GM18520 (cell line): Measurements from ENCODE around the gene CEP350.
"Not testable (repeated sequence)": the region's sequence is repeated elsewhere in the genome, so short reads cannot be mapped to it uniquely, and the experiment has no call there.

ENCODE experiments used
- ATAC-seq: cut with Tn5 transposase; IDR thresholded peaks from one replicate; pipeline ENCODE4 v1.9.1; 2021; ENCODE audit not compliant: unreplicated experiment

CEP350 gene

DNA sequence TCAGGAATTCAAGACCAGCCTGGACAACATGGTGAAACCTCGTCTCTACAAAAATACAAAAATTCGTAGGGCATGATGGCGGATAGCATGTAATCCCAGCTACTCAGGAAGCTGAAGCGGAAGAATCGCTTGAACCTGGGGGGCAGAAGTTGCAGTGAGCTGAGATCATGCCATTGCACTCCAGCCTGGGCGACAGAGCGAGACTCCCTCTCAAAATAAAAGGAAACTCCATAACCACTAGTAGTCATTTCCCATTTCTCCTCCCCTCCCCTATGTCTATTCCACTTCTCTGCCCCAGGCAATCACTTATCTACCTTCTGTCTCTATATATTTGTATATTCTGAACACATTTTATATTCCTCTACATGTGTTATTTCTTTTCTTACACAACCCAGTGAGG lies 4.0 kb upstream of the CEP350 start:
- no peak for ATAC-seq

DNA sequence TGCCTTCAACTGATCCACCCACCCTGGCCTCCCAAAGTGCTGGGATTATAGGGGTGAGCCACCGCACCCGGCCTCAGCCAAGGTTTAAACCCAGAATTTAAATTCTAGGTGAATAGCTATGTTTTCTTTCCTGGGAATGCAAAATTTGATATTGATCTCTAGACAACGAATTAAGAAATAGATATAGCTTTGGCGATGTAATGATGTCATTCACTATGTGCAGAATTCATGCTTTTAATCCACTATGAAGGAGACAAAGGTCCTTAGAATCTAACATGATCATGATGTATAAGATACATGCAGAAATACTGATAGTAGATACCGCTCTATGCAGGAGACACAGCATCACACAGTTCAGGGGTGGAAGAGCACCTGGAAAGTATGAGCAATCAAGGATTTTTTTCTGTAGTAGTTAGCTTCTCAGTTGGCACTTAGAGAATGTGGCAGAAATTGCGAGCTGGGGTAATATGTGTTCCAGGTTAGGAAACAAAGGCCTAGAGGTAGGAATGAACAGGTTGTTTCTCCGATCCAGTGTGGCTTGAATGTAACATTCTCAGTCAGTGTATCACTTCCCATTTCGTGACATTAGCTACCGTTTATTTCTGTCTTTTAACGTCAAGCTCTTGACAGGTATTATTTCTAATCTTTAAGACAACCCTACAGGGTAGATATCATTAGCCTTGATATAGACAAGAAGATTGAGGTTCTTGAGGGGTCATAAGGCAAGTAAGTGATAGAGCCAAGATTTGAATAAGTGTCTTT lies 3.0 kb upstream of the CEP350 start:
- ATAC-seq = no peak

DNA sequence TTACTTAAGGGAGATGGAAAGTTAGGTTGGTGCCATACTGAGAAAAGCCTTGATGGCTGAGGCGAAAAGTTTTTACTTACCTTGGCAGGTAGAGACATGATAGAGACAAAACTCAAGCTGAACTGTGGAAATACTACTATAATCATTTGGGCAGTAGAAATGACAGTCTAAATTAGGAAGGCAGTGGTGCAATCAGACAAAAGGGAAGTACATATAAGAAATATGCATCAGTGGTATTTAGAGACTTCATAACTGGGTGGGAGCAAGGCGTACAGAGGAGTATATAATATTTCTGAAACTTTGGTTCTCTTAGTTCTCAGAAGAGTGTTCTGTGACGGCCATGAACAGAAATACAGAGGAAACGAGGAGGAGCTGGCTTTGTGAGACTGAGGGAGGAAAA lies 2.4 kb upstream of the CEP350 start:
- no peak for ATAC-seq

DNA sequence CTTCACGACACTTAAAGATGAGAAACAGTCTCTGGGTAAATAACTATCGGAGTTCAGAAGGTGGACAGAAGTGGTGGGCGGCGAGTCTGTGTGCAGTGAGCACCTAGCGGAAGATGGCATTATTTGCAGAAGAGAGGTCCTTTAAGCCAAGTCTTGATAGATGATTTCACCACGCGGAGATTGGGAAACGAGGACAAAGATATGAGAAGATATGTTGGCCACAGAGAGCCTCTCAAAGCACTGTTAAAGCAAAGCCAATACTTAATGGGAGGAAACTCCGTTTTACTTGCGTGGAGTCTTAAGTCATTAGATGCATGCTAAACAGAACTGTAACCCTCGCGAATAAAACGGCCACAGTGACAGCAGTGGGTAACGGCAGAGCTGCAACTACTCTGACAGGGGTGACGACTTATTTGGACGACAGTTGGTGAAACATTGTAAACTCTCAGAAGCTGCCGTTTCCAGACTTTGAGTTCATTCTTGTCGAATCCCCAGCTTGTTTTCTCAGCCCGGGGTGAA lies 577 bp upstream of the CEP350 start:
- no peak for ATAC-seq

DNA sequence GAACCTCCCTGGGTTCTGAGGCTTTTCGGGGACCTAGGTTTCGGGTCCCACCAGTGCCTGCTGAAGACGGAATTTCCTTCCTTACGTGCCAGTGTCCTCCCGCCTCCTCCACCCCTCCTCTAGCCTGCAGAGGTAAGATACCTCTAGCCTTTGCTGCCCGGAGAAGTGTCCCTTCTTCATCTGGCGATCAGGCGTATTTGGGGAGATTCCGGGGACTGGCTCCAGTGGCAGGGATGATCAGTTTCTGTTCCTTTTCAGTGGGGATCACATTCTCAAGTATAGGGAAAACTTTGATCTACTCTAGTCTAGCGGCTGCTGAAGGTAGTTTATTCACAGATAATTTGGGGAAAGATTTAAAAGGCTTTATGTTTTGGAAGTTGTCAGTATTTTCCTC lies 674 bp downstream of the CEP350 start:
- no peak for ATAC-seq

DNA sequence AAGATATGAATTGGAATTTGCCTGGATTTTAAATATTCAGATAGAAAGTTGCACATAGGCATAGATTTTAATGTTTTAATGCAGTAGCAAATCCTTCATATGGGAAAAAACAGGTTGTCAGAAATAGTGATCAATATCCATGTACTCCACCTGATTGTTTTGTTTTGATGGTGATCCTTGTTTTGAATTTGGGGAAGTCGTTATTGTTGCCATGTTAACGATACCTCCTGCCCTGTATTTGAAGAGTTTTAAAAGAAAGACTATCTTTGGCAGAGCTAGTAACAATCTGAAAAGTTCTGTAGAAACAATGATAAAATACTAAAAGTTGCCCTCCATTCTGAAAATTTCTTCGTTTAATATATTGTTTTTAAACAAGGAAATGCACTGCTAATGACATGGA lies 1.1 kb downstream of the CEP350 start:
- ATAC-seq = no peak

DNA sequence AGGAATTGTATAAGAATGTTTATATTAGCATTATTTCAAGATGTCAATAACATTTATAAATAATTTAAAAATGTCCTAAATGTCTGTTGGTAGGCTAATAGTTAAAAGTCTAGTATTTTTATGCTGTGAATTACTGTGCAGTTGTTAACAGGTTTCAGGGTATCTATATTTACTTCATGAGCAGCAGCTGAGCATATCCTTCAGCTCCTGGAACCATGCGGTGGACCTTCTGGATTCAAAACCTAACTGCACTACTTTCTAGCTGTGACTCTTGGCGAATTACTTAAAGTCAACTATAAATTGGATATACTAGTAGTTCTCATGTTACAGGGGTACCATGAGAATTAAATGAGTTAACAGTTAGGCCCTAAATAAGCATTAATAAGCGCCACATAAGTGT lies 3.7 kb downstream of the CEP350 start:
- no peak for ATAC-seq

DNA sequence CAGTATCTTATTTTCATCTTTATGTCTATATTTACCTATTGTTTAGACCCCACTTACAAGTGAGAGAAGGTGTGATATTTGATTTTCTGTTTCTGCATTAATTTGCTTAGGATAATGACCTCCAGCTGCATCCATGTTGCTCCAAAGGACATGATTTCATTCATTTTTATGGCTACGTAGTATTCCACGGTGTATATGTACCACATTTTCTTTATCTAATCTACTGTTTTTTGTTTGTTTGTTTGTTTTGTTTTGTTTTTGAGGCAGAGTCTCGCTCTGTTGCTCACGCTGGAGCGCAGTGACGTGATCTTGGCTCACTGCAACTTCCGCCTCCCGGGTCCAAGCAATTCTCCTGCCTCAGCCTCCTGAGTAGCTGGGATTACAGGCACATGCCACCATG lies 7.6 kb downstream of the CEP350 start:
- not testable (repeated sequence) for ATAC-seq

DNA sequence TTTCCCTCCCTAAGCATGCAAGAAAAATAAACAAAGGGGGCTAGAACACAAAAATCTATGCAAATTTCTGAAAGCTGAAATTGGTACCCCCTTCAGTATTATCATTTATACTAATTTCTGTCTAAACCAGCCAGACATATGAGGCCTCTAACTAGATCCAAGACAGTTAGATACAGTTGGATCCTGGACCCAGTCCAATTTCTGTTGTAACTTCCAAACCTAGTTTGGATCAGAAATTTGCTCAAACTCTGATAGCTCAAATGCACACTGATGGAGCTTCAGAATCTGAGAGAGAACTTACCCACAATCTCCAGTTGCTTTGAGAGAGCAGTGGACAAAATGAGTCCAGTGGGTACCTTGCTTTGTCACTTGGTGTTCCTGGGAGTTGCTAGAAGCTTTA lies 11.9 kb downstream of the CEP350 start:
- no peak for ATAC-seq

DNA sequence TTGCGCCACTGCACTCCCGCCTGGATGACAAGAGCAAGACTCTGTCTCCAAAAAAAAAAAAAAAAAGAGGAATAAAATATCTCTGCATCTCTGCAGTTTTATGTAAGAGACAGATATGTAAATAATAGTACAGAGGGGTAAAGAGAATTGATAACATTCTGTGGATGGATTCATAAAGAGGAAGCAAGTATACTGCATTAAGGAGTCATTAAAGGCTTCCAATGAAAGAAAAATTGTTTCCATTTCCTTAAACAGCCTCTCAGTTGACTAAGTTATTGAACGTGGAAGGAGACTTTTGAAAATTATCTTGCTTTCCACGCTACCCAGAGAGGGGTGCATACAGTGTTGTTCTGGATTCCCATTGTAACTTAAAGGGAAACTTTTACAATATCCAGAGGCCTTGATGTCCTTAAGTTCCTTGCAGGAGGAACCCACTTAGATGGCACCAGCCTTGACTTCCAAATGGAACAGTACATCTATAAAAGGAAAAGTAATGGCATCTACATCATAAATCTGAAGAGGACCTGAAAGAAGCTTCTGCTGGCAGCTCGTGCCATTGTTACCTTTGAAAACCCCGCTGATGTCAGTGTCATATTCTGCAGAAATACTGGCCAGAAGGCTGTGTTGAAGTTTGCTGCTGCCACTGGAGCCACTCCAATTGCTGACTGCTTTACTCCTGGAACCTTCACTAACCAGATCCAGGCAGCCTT lies 13.8 kb downstream of the CEP350 start:
- ATAC-seq = no peak

DNA sequence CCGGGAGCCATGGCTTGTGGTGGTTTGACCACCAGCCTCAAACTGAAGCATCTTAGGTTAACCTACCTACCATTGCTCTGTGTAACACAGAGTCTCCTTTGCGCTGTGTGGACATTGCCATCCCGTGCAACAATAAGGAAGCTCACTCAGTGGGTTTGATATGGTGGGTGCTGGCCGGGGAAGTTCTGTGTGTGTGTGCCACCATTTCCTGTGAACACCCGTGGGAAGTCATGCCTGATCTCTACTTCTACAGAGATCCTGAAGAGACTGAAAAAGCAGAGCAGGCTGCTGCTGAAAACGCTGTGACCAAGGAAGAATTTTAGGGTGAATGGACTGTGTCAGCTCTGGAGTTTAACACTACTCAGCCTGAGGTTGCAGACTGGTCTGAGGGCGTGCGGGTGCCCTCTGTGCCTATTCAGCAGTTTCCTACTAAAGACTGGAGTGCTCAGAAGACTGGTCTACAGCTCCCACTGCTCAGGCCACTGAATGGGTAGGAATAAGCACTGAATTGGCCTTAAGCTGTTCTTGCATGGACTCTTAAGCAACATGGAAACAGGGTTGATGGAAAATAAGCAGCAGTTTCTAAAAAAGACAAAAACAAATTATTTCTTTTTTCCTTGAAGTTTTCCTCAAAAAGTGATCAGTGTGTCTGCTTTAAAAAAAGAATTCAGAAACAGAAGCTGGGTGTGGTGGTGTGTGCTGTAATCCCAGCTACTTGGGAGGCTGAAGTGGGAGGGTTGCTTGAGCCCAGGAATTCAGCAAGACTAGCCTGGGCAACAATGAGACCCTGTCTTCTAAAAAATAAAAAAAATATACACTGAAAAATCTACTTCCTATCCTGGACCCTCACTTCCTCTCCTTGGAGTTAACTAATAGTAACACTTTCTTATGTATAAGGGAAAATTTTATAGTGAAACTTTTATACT lies 14.6 kb downstream of the CEP350 start:
- no peak for ATAC-seq

DNA sequence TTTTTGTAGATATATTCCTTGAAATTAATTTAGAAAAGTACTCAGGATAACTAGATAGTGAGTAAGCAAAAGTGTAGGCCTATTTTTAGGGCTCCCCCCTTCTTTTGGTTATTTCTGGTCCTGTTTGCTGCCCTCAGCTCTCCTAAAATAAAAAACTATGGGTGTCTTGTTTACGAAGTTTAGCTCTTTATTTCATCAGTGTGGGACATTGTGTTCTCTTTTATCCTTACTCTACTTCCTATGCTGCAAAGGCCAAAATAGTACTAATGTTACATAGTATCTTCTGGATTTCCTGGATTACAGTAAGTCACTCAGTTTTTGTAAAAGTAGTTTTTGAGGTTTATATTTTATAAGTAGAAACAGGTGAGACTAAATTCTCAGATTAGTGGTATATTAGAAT lies 15.4 kb downstream of the CEP350 start:
- ATAC-seq = no peak

DNA sequence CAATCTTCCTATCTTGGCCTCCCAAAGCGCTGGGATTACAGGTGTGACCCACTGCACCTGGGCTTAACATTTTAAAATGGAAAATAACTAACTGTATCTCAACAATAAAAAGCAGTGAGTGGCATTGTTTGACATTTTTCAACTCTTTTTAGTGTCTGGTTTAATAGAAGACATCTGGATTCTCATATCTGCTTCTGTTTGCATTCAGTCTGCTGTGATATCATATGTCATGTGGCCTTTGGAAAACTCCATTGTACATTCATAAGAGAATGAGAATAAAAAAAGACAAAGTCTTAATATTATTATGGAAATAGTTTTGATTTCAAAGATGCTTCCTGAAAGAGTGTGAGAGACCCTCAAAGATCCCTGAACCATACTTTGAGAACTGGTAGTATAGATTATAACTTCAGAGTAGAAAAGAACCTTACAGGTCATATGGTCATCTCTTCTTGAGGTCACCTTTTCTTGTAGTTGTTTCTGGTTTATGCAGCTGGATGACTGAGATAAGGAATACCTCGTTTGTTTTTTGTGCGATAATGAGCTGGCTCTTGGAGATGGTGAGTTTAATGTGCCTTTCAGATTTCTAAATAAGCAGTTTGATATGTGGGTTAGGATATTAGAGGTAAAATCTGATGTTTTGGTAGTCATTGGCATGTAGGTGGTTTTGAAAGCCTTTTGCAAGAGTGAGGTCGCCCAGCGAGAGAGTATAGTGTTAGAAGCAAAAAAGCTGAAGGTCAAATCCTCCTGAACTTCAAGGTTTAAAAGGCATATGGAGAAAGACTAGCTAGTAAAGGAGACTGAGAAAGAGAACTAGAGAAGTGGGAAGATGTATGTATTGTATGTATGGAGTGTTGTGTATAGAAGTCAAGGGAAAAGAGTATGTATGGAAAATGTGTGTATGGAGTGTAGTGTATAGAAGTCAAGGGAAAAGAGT lies 17.2 kb downstream of the CEP350 start:
- ATAC-seq = no peak

DNA sequence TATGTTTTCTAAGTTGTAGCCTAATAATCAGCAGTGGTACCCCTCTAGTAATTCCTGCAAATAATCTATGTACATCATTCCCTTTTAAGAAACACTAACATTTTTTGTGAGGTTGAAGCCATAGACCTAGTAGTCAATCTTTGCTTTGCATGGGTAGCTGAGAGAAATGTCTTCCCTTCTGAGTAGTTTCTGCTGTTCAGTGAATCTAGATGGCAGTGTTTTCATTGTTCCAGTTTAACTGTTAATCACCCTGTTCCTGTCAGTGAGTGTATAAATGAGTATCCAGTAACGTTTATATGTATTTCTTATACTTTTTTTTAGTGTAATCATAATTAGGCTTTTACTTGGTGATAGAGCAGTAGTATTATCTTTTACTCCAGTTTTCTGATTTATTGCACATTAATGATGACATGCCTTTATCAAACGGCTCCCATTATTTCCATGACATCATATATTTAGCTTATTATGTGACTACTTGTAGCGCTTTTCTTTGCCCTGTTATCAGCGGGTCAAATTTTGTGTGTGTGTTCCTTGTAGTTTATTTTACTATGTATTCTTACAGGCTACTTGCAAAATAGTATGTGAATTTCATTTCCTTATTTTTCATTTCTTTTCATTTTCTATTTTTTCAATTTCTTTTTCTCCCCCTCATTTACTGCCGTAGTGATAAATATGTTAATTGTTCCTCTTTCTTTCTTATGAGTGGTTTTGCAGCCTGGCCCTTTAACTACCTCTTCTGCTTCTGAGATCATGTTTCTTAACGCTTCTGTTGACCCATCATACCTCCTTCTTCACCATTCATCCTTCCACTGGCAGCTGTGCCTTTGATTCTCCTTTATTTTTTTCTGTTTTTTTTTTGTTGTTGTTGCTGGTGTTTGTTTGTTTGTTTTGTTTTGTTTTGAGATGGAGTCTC lies 18.8 kb downstream of the CEP350 start:
- ATAC-seq = no peak

DNA sequence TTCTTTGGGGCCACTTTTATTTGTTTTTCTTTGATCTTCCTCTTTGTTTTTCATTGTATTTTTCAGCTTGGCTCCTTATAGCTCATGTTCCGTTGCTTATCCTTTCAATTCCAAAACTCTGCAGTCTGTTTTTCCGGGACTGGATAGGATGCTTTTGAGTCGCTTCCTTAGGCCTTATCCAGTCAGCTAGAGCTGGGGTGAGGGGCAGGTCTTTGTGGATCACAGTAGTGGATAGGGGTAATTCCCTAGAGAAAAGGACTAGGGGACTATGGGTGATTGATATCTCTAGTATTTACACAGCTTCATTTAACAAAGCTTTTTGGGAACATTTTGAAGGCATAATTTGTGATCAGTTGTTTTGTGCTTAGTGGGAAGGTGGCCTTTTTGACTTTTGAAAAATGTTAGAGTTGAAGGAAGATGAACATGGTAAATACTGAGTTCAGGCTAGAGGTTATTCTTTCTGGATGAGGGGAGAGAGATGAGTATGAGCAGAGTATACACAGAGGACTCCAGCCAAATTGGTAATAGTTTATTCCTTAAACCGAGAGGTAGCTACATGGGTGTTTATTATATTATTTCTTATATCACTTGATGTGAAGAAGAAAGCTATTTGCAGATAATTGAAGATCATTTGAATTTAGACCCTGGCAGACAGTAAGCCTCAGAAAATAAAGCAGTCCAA lies 22.5 kb downstream of the CEP350 start:
- no peak for ATAC-seq

DNA sequence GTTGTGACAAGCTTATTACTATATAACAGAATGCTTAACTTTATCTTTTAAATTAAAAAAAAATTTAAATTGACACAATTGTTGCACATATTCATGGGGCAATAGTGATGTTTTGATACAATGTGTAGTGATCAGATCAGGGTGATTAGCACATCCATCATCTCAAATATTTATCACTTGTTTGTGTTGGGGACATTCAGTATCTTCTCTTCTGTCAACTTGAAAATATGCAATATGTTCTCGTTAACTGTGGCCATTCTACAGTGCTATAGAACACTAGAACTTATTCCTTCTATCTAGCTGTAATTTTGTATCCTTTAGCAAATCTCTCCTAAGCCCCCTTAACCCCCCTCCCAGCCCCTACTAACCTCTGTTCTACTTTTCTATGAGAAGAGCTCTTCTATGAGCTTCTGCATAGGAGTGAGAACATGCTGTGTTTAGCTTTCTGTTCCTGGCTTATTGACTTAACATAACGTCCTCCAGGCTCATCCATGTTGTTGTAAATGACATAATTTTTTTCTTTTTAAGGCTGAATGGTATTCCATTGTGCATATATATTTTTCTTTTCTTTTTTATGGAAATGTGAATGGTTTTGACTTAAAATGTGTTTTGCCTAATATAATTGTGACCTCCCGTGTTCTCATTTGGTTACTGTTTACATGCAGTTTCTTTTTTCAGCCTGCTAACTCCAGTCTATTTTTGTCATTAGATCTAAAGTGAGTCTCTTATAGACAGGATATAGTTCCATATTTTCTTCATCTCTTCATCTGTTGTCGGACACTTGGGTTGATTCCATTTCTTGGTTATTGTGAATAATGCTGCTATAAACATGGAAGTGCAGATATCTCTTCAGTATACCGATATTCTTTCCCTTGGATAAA lies 23.8 kb downstream of the CEP350 start:
- no peak for ATAC-seq

DNA sequence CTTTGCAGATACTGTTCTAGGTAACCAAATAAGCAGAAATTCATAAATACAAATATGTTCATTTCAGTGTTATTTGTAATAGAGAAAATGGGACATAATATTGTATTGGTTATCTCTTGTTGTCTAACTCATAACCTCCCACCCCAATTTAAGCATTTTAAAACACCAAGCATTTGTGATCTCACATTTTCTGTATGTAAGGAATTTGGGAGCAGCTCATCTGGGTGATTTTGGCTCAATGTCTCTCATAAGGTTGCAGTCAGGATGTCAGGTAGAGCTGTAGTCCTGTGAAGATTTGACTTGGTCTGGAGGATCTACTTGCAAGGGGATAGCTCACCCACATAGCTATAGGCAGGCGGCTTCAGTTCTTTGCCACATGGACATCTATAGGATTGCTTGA lies 29.5 kb downstream of the CEP350 start:
- ATAC-seq = no peak

DNA sequence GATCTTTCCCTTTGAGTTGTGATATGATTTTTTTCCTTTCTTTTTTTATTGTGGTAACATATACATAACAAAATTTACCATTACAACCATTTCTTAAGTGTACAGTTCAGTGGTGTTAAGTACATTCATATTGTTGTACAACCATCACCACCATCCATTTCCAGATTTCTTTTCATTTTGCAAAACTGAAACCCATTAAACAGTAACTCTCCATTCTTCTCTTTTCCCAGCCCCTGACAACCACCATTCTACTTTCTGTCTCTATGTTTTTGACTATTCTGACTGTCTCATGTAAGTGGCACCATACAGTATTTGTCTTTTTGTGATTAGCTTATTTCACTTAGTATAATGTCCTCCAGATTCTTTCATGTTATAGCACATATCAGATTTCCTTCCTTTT lies 30.3 kb downstream of the CEP350 start:
- no peak for ATAC-seq
